Measurements from ENCODE around the gene SERPINI1. TPM values are rescaled to one million over a fixed set of nuclear protein-coding genes. Genes with fewer than 3 reads are reported as not detected.

The SERPINI1 gene
- total and polyA plus RNA-seq, 2 of the 8 experiments (the other 6 are each of a cell fraction or from before 2014, with no cell fraction given), result 5.3 to 9.9 TPM

DNA sequence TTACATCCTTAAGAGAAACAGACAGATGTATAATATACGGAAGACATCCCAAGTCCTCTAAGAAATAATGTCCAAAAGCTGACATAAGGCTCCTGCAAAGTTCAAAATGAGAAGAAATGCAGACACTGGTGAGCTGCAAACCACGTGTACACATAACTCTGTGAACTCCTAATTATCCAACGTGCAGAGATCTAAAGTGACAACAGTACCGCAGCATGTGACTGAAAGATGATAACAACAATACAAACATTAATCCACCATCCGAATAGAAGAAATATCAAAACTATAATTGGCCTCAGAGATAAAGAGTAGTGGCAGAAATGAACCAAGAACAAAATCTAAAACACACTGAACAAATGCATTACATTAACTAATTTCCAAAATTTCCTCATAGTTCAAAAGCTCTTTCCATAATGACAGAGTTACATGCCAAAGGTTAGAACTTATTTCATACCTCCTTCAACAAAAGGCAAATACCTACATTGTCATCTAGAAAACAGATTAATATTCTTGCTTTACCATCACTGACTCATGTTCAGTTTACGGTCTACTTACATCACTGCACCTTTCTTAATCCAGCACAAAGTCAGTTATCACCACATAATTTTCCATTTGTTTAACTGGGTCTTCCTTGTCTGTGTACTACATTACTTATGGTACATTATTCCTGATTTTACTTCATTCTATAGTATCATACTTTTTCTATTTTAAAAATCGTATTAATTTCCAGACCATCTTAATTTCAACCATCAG lies 3.0 kb upstream of the SERPINI1 start (continued):
- TF ChIP-seq RAD21 (IDR thresholded peaks at IDR 0.05 in 1 of 2, conservative IDR thresholded peaks at IDR 0.05 in 1 of 2; ENCODE audit: low read depth in 2 of 2, low read length in 2 of 2), result no peak
- no peak for TF ChIP-seq RFX5 (IDR thresholded peaks at IDR 0.05; ENCODE audit: borderline replicate concordance, low read depth, low read length)
- TF ChIP-seq KDM4A (IDR thresholded peaks at IDR 0.05; ENCODE audit: low read depth, low read length, severe bottlenecking), result no peak
- TF ChIP-seq ASH2L (IDR thresholded peaks at IDR 0.05; ENCODE audit: low read length), result no peak
- TF ChIP-seq NRF1 (IDR thresholded peaks at IDR 0.05; ENCODE audit: low read depth, low read length), result no peak
- no peak for TF ChIP-seq SUZ12 (IDR thresholded peaks at IDR 0.05; ENCODE audit: low read length)

Data from H1 (cell line).